Activated CD4-positive, alpha-beta T cell treated with anti-CD3 and anti-CD28 coated beads, Interleukin-2, amount 10 ng/mL, durations not matched to agents 7 days and 5 days (primary cell): ENCODE measurements around the gene LCE1A. TPM values are rescaled to one million over a fixed set of nuclear protein-coding genes. Genes with fewer than 3 reads are reported as not detected.

ENCODE experiments used
- CTCF ChIA-PET: fragments of 350-600 bp; sonication (Branson Sonifier 250); formaldehyde crosslinking; loops from one replicate; lab custom pipeline; 2021; ENCODE audit warnings: antibody characterized with exemption; lab: Charles Lee
- POLR2A ChIA-PET: fragments of 350-600 bp; sonication (Branson Sonifier 250); formaldehyde crosslinking; loops from one replicate; lab custom pipeline; 2021; ENCODE audit warnings: antibody characterized with exemption; lab: Charles Lee
- DNase-seq: peaks from one replicate; pipeline ENCODE4 v3.0.0-alpha.2; 2020
- H3K27ac Mint-ChIP-seq: one replicate; pipeline ENCODE4 v1.8.0; 2021; ENCODE audit warnings: mild to moderate bottlenecking, moderate library complexity, mixed read lengths
- H3K27me3 Mint-ChIP-seq: one replicate; pipeline ENCODE4 v1.8.0; 2021; ENCODE audit warnings: mixed read lengths
- H3K36me3 Mint-ChIP-seq: one replicate; pipeline ENCODE4 v1.8.0; 2021; ENCODE audit warnings: low read depth, mixed read lengths
- H3K4me1 Mint-ChIP-seq: one replicate; pipeline ENCODE4 v1.8.0; 2021; ENCODE audit warnings: mixed read lengths
- H3K4me3 Mint-ChIP-seq: one replicate; pipeline ENCODE4 v1.8.0; 2021; ENCODE audit warnings: mild to moderate bottlenecking, moderate library complexity, mixed read lengths
- H3K9me3 Mint-ChIP-seq: one replicate; pipeline ENCODE4 v1.8.0; 2021; ENCODE audit warnings: mixed read lengths
- total RNA-seq, 2 experiments: library from RNA; stranded (reverse); gene quantifications; one replicate each; pipeline ENCODE4 v1.2.3, GENCODE V29; 2021

Gene LCE1A
- not detected for total RNA-seq

GRCh38 chr1:152827173-152827572 is at the start of gene LCE1A:
LCE1A (plus strand) TSS chr1:152827473; CDS start chr1:152827473, 0 bp downstream.
- H3K27me3 Mint-ChIP-seq: peaks cover 23% of the 10 kb centered on the region
- DNase-seq: no peak
- ChIA-PET CTCF (interaction anchor here (0.7 to 1.2 kb wide), 2 partner anchors 183 to 292 kb away, joined by 3 to 6 read pairs; no protein-coding TSS in a partner anchor), POLR2A (no interaction called here)
- no peaks in the 10 kb centered on the region for H3K36me3 Mint-ChIP-seq
- no peaks in the 10 kb centered on the region for H3K9me3 Mint-ChIP-seq
- H3K27ac Mint-ChIP-seq: no peak within 1 kb of the TSS
- no peak within 1 kb of the TSS for H3K4me3 Mint-ChIP-seq
- no peaks in the 10 kb centered on the region for H3K4me1 Mint-ChIP-seq

GRCh38 chr1:152777510-152778137 is 49.6 kb upstream of the LCE1A start:
- H3K4me1 Mint-ChIP-seq: no peaks in the 10 kb centered on the region
- DNase-seq: no peak
- H3K4me3 Mint-ChIP-seq: no peak overlapping the region
- H3K36me3 Mint-ChIP-seq: no peaks in the 10 kb centered on the region
- H3K27ac Mint-ChIP-seq: no peak overlapping the region
- peaks cover 8% of the 10 kb centered on the region for H3K27me3 Mint-ChIP-seq
- no peaks in the 10 kb centered on the region for H3K9me3 Mint-ChIP-seq
- POLR2A ChIA-PET: no interaction called here
- CTCF ChIA-PET: no interaction called here

- CTCF ChIA-PET: no interaction called here
- Mint-ChIP-seq H3K36me3 (no peaks in the 10 kb centered on the region), H3K27ac (no peak overlapping the region), H3K9me3 (no peaks in the 10 kb centered on the region), H3K4me3 (no peak overlapping the region), H3K4me1 (no peaks in the 10 kb centered on the region), H3K27me3 (peaks cover 15% of the 10 kb centered on the region)
- POLR2A ChIA-PET: no interaction called here
- no peak for DNase-seq
These were observed 44.2 kb upstream of the LCE1A start for GRCh38 chr1:152783095-152783494.

GRCh38 chr1:152786077-152786476 is 41.2 kb upstream of the LCE1A start, which contains the start of gene LCE1E:
LCE1E (plus strand) TSS chr1:152786257; CDS start chr1:152787300, 1,043 bp downstream.
- ChIA-PET CTCF (no interaction called here), POLR2A (no interaction called here)
- peaks cover 13% of the 10 kb centered on the region for H3K27me3 Mint-ChIP-seq
- no peak within 1 kb of the TSS for H3K27ac Mint-ChIP-seq
- H3K36me3 Mint-ChIP-seq: no peaks in the 10 kb centered on the region
- H3K4me3 Mint-ChIP-seq: no peak within 1 kb of the TSS
- DNase-seq: no peak
- H3K9me3 Mint-ChIP-seq: no peaks in the 10 kb centered on the region
- no peaks in the 10 kb centered on the region for H3K4me1 Mint-ChIP-seq

- no peak for DNase-seq
- H3K9me3 Mint-ChIP-seq: no peaks in the 10 kb centered on the region
- H3K27ac Mint-ChIP-seq: no peak overlapping the region
- H3K4me3 Mint-ChIP-seq: no peak overlapping the region
- H3K4me1 Mint-ChIP-seq: no peaks in the 10 kb centered on the region
- H3K36me3 Mint-ChIP-seq: no peaks in the 10 kb centered on the region
- H3K27me3 Mint-ChIP-seq: peaks cover 12% of the 10 kb centered on the region
- CTCF ChIA-PET: no interaction called here
- POLR2A ChIA-PET: no interaction called here
These were observed 31.6 kb upstream of the LCE1A start for GRCh38 chr1:152795686-152796085.

GRCh38 chr1:152796421-152796820 is 30.9 kb upstream of the LCE1A start, which contains the start of gene LCE1D:
LCE1D (plus strand) TSS chr1:152796721; CDS start chr1:152797795, 1,074 bp downstream.
- ChIA-PET CTCF (no interaction called here), POLR2A (no interaction called here)
- Mint-ChIP-seq H3K27ac (no peak within 1 kb of the TSS), H3K36me3 (no peaks in the 10 kb centered on the region), H3K4me3 (no peak within 1 kb of the TSS), H3K4me1 (no peaks in the 10 kb centered on the region), H3K9me3 (no peaks in the 10 kb centered on the region), H3K27me3 (peaks cover 18% of the 10 kb centered on the region)
- DNase-seq: no peak

GRCh38 chr1:152801333-152801732 is 25.9 kb upstream of the LCE1A start:
- no peaks in the 10 kb centered on the region for H3K36me3 Mint-ChIP-seq
- no peaks in the 10 kb centered on the region for H3K9me3 Mint-ChIP-seq
- H3K4me1 Mint-ChIP-seq: no peaks in the 10 kb centered on the region
- H3K27ac Mint-ChIP-seq: no peak overlapping the region
- no peak for DNase-seq
- POLR2A ChIA-PET: no interaction called here
- CTCF ChIA-PET: no interaction called here
- H3K27me3 Mint-ChIP-seq: peaks cover 17% of the 10 kb centered on the region
- H3K4me3 Mint-ChIP-seq: no peak overlapping the region

- H3K36me3 Mint-ChIP-seq: no peaks in the 10 kb centered on the region
- no peak within 1 kb of the TSS for H3K27ac Mint-ChIP-seq
- no peak for DNase-seq
- H3K9me3 Mint-ChIP-seq: no peaks in the 10 kb centered on the region
- H3K4me1 Mint-ChIP-seq: no peaks in the 10 kb centered on the region
- no peak within 1 kb of the TSS for H3K4me3 Mint-ChIP-seq
- H3K27me3 Mint-ChIP-seq: peaks cover 7% of the 10 kb centered on the region
- POLR2A ChIA-PET: no interaction called here
- CTCF ChIA-PET: no interaction called here
These were observed 20.7 kb upstream of the LCE1A start, which contains the start of gene LCE1C for GRCh38 chr1:152806576-152806975. LCE1C (minus strand) TSS chr1:152806651; CDS start chr1:152805478, 1,173 bp downstream.

- DNase-seq: no peak
- H3K27me3 Mint-ChIP-seq: peaks cover 7% of the 10 kb centered on the region
- no peaks in the 10 kb centered on the region for H3K4me1 Mint-ChIP-seq
- H3K9me3 Mint-ChIP-seq: no peaks in the 10 kb centered on the region
- no peaks in the 10 kb centered on the region for H3K36me3 Mint-ChIP-seq
- no peak overlapping the region for H3K27ac Mint-ChIP-seq
- ChIA-PET CTCF (no interaction called here), POLR2A (no interaction called here)
- no peak overlapping the region for H3K4me3 Mint-ChIP-seq
These were observed 16.2 kb upstream of the LCE1A start for GRCh38 chr1:152811050-152811449.

- Mint-ChIP-seq H3K4me1 (no peaks in the 10 kb centered on the region), H3K9me3 (no peaks in the 10 kb centered on the region), H3K36me3 (no peaks in the 10 kb centered on the region), H3K4me3 (no peak within 1 kb of the TSS), H3K27ac (no peak within 1 kb of the TSS), H3K27me3 (peaks cover 7% of the 10 kb centered on the region)
- no peak for DNase-seq
- ChIA-PET POLR2A (no interaction called here), CTCF (no interaction called here)
These were observed 15.6 kb upstream of the LCE1A start, which contains the start of gene LCE1B for GRCh38 chr1:152811671-152812070. LCE1B (plus strand) TSS chr1:152811971; CDS start chr1:152812447, 476 bp downstream.

GRCh38 chr1:152817309-152817708 is 10.0 kb upstream of the LCE1A start:
- no peak overlapping the region for H3K27ac Mint-ChIP-seq
- no peak overlapping the region for H3K4me3 Mint-ChIP-seq
- no peaks in the 10 kb centered on the region for H3K36me3 Mint-ChIP-seq
- CTCF ChIA-PET: no interaction called here
- H3K9me3 Mint-ChIP-seq: no peaks in the 10 kb centered on the region
- H3K4me1 Mint-ChIP-seq: no peaks in the 10 kb centered on the region
- POLR2A ChIA-PET: no interaction called here
- H3K27me3 Mint-ChIP-seq: no peaks in the 10 kb centered on the region
- no peak for DNase-seq

- no peak for DNase-seq
- Mint-ChIP-seq H3K9me3 (no peaks in the 10 kb centered on the region), H3K4me1 (no peaks in the 10 kb centered on the region), H3K27me3 (peaks cover 16% of the 10 kb centered on the region), H3K36me3 (no peaks in the 10 kb centered on the region), H3K27ac (no peak overlapping the region), H3K4me3 (no peak overlapping the region)
- POLR2A ChIA-PET: no interaction called here
- CTCF ChIA-PET: no interaction called here
These were observed 4.0 kb upstream of the LCE1A start for GRCh38 chr1:152823294-152823693.

- Mint-ChIP-seq H3K27ac (no peak overlapping the region), H3K27me3 (peaks cover 16% of the 10 kb centered on the region), H3K9me3 (no peaks in the 10 kb centered on the region), H3K4me3 (no peak overlapping the region), H3K4me1 (no peaks in the 10 kb centered on the region), H3K36me3 (no peaks in the 10 kb centered on the region)
- CTCF ChIA-PET: interaction anchor here (0.7 kb wide), 1 partner anchor 248 kb away, joined by 3 read pairs; no protein-coding TSS in a partner anchor
- POLR2A ChIA-PET: no interaction called here
- DNase-seq: no peak
These were observed 2.3 kb upstream of the LCE1A start for GRCh38 chr1:152824964-152825363.

- CTCF ChIA-PET: no interaction called here
- Mint-ChIP-seq H3K4me1 (no peaks in the 10 kb centered on the region), H3K4me3 (no peak overlapping the region), H3K27me3 (peaks cover 11% of the 10 kb centered on the region), H3K9me3 (no peaks in the 10 kb centered on the region), H3K27ac (no peak overlapping the region), H3K36me3 (no peaks in the 10 kb centered on the region)
- DNase-seq: no peak
- POLR2A ChIA-PET: no interaction called here
These were observed 9.6 kb downstream of the LCE1A start for GRCh38 chr1:152836870-152837269.
